LNCAP (cell line): ENCODE data around the gene INSIG1.

Source experiments
- CTCF ChIP-seq: fragments of 450-650 bp; IDR thresholded peaks from 2 replicates; pipeline ENCODE4 v1.5.1; 2017; ENCODE audit warnings: mild to moderate bottlenecking

Gene INSIG1

DNA sequence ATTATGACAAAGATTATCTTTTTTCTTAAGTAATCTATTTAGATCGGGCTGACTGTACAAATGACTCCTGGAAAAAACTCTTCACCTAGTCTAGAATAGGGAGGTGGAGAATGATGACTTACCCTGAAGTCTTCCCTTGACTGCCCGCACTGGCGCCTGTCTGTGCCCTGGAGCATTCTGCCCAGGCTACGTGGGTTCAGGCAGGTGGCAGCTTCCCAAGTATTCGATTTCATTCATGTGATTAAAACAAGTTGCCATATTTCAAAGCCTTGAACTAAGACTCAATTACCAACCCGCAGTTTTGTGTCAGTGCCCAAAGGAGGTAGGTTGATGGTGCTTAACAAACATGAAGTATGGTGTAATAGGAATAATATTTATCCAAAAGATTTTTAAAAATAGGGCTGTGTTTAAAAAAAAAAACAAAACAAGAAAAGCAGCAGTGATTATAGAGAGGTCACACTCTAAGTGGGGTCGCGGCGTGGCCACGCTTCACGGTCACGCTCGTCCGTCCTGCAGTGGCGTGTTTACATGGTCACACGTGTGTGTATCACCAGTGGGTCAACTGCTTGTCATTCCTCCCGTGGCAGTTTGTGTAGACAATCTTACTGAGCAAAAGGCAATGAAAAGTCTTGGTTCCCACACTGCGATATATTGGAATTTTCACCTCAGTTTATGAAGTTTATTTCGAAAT is 10.8 kb downstream of the INSIG1 start:
- no peak for TF ChIP-seq CTCF

GRCh38 chr7:155309021-155309338 is 11.3 kb downstream of the INSIG1 start:
- TF ChIP-seq CTCF: no peak

GRCh38 chr7:155310425-155311114 is 12.9 kb downstream of the INSIG1 start:
- no peak for TF ChIP-seq CTCF

DNA sequence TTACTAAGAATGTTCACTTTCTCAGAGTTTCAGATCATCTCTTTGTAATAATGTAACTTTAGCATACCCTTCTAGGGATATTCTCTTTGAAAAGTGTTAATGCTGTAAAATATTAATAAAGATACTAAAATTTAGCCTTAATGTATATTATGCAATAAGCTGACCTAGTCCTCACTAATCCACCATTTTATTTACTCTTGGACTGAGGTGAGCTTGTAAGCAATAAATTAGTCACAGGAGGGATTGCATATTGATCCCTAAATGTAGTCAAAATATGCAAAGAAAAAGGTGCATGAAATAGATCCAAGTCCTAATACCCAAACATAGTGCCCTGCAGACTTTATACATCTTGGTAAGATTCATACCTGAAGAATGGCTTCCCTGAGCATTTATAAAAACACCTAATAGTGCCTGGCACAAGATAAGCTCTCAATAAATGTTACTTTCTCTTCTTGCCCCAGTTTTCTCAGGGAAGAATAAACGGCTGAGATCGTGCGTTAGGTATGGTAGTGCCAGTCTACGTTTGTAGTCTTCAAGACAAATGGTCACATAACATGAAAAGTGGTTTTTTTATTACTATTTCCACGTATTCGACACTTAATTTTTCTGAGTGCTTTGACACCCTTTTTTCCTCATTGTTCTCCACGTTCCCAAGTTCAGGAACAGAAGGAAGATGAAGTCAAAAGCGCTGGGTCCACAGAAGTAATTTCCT is 14.3 kb downstream of the INSIG1 start:
- TF ChIP-seq CTCF: no peak

DNA sequence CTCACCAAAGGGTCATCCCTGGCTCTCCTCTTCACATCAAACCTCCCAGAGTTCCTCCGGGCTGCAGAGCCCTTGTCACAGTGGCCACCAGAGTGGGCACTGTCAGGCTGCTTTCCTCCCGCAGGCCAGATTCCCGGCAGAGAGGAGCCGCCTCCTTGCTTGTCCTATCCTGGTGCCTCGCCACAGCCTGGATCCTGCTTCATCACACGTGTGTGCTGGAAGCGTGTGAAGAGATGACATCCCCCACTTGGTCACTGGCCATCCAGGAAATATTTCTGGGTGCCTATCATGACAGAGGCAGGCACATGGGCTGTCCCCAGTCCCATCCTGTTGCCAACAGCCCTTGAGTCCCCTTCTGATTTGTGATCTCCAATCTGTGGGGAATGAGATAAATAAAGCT is 15.0 kb downstream of the INSIG1 start:
- no peak for TF ChIP-seq CTCF

- no peak for TF ChIP-seq CTCF
Measured at GRCh38 chr7:155313096-155313495, 15.4 kb downstream of the INSIG1 start.

- TF ChIP-seq CTCF: no peak
Measured at GRCh38 chr7:155315977-155316376, 18.3 kb downstream of the INSIG1 start.
